Measurements from ENCODE around the gene MC5R. TPM values are rescaled to one million over a fixed set of nuclear protein-coding genes. Genes with fewer than 3 reads are reported as not detected.

The MC5R gene
- total and polyA plus RNA-seq, 2 experiments from 2014 or later: 0.11 TPM; not detected in 1

DNA sequence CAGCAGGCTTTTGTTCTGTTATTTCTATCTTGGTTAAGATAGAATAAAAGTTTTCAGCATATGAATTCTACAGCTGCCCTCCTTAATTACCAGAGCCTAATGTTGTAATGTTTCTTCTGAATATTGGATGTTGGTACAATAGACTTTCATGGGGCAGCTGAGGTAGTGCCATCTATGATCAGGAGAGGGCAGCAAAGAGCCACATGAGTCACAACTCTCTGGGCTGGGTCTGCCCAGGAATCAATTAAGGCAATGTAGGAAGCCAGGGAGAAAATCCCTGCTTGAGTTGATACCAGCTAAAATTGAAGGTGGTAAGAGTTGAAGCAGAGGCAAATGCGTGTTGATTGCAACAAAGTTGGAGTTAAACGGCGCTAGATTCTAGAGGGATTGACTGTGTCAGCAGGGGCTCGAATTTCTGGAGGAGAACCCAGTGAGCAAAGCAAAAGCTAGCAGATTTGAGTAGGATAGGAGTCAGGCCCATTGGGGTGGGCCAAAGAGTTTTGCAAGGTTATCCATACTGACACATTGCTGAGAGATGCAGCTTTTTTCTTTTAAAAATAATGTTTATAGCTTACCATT is 10.6 kb upstream of the MC5R start:
- H3K36me3 ChIP-seq (ENCODE audit: insufficient read depth): no peaks in the 10 kb centered on the region
- H3K79me2 ChIP-seq (replicated peaks; ENCODE audit: insufficient read depth): no peaks in the 10 kb centered on the region
- ATAC-seq (peak; percentile 53), DNase-seq (ENCODE audit: low spot score) (peak; percentile 82)
- H3F3A ChIP-seq (replicated peaks; ENCODE audit: low read depth): peaks cover 8% of the 10 kb centered on the region; the same call in 1 of the 2 replicates
- Mint-ChIP-seq H3K4me1 (peaks cover 42% of the 10 kb centered on the region), H3K27ac (peak overlapping the region; percentile 50; the same call in 1 of the 2 replicates), H3K4me3 (no peak overlapping the region), H3K36me3 (ENCODE audit: low read depth) (no peaks in the 10 kb centered on the region; the same call in 2 of the 3 replicates), H3K27me3 (ENCODE audit: insufficient read depth, low read depth, poor library complexity) (peaks cover 2% of the 10 kb centered on the region), H3K9me3 (no peaks in the 10 kb centered on the region)
- 0 out of 2 replicates have a peak, but pooled peaks cover 7% of the 10 kb centered on the region for H3K9me2 ChIP-seq (ENCODE audit: insufficient read depth)
- no peak overlapping the region for H3K4me2 ChIP-seq
- no peak overlapping the region for H2AFZ ChIP-seq
- H3K4me3 ChIP-seq: no peak overlapping the region
- no peaks in the 10 kb centered on the region for H3K27me3 ChIP-seq (ENCODE audit: insufficient read depth)
- TF ChIP-seq, protein P1, sequence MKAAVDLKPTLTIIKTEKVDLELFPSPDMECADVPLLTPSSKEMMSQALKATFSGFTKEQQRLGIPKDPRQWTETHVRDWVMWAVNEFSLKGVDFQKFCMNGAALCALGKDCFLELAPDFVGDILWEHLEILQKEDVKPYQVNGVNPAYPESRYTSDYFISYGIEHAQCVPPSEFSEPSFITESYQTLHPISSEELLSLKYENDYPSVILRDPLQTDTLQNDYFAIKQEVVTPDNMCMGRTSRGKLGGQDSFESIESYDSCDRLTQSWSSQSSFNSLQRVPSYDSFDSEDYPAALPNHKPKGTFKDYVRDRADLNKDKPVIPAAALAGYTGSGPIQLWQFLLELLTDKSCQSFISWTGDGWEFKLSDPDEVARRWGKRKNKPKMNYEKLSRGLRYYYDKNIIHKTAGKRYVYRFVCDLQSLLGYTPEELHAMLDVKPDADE (IDR thresholded peaks at IDR 0.05): no peak
- no peak for TF ChIP-seq POLR2AphosphoS5 (IDR thresholded peaks at IDR 0.05; ENCODE audit: low read depth)
- peak; percentile 77 to 91 for TF ChIP-seq CTCF (conservative IDR thresholded peaks at IDR 0.05; ENCODE audit: low read depth in 2 of 2)
- H4K20me1 ChIP-seq (replicated peaks; ENCODE audit: insufficient read depth): no peaks in the 10 kb centered on the region
- H3K27ac ChIP-seq (ENCODE audit: low read depth): no peak overlapping the region
- peaks cover 35% of the 10 kb centered on the region for H3K4me1 ChIP-seq (ENCODE audit: insufficient read depth)

DNA sequence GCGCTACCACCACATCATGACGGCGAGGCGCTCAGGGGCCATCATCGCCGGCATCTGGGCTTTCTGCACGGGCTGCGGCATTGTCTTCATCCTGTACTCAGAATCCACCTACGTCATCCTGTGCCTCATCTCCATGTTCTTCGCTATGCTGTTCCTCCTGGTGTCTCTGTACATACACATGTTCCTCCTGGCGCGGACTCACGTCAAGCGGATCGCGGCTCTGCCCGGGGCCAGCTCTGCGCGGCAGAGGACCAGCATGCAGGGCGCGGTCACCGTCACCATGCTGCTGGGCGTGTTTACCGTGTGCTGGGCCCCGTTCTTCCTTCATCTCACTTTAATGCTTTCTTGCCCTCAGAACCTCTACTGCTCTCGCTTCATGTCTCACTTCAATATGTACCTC is 2.3 kb downstream of the MC5R start:
- Mint-ChIP-seq H3K36me3 (ENCODE audit: low read depth) (no peaks in the 10 kb centered on the region; the same call in 2 of the 3 replicates), H3K27me3 (ENCODE audit: insufficient read depth, low read depth, poor library complexity) (peaks cover 9% of the 10 kb centered on the region), H3K4me3 (no peak overlapping the region), H3K27ac (no peak overlapping the region), H3K9me3 (peaks cover 9% of the 10 kb centered on the region; the same call in 2 of the 3 replicates), H3K4me1 (no peaks in the 10 kb centered on the region; the same call in 1 of the 3 replicates)
- DNase-seq (ENCODE audit: low spot score) (no peak), ATAC-seq (no peak)
- Histone ChIP-seq H3K79me2 (replicated peaks; ENCODE audit: insufficient read depth) (no peaks in the 10 kb centered on the region), H2AFZ (no peak overlapping the region), H3K27me3 (ENCODE audit: insufficient read depth) (peaks cover 11% of the 10 kb centered on the region), H4K20me1 (replicated peaks; ENCODE audit: insufficient read depth) (no peaks in the 10 kb centered on the region), H3K4me2 (no peak overlapping the region), H3F3A (replicated peaks; ENCODE audit: low read depth) (no peaks in the 10 kb centered on the region), H3K4me3 (no peak overlapping the region), H3K36me3 (ENCODE audit: insufficient read depth) (no peaks in the 10 kb centered on the region), H3K27ac (ENCODE audit: low read depth) (no peak overlapping the region), H3K4me1 (ENCODE audit: insufficient read depth) (no peaks in the 10 kb centered on the region), H3K9me2 (ENCODE audit: insufficient read depth) (no peaks in the 10 kb centered on the region)
- TF ChIP-seq, protein P2, sequence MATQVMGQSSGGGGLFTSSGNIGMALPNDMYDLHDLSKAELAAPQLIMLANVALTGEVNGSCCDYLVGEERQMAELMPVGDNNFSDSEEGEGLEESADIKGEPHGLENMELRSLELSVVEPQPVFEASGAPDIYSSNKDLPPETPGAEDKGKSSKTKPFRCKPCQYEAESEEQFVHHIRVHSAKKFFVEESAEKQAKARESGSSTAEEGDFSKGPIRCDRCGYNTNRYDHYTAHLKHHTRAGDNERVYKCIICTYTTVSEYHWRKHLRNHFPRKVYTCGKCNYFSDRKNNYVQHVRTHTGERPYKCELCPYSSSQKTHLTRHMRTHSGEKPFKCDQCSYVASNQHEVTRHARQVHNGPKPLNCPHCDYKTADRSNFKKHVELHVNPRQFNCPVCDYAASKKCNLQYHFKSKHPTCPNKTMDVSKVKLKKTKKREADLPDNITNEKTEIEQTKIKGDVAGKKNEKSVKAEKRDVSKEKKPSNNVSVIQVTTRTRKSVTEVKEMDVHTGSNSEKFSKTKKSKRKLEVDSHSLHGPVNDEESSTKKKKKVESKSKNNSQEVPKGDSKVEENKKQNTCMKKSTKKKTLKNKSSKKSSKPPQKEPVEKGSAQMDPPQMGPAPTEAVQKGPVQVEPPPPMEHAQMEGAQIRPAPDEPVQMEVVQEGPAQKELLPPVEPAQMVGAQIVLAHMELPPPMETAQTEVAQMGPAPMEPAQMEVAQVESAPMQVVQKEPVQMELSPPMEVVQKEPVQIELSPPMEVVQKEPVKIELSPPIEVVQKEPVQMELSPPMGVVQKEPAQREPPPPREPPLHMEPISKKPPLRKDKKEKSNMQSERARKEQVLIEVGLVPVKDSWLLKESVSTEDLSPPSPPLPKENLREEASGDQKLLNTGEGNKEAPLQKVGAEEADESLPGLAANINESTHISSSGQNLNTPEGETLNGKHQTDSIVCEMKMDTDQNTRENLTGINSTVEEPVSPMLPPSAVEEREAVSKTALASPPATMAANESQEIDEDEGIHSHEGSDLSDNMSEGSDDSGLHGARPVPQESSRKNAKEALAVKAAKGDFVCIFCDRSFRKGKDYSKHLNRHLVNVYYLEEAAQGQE (IDR thresholded peaks at IDR 0.05; ENCODE audit: unreplicated experiment): no peak
- TF ChIP-seq POLR2AphosphoS5 (IDR thresholded peaks at IDR 0.05; ENCODE audit: low read depth): no peak
- TF ChIP-seq JUNB (IDR thresholded peaks at IDR 0.05; ENCODE audit: unreplicated experiment): no peak
- no peak for TF ChIP-seq CTCF (conservative IDR thresholded peaks at IDR 0.05; ENCODE audit: low read depth in 2 of 2)
- no peak for TF ChIP-seq ZNF331 (CRISPR knock-in tag; IDR thresholded peaks at IDR 0.05; ENCODE audit: low read depth)
- no peak for TF ChIP-seq NANOG (IDR thresholded peaks at IDR 0.05; ENCODE audit: borderline replicate concordance)
- no peak for TF ChIP-seq EZH2phosphoT487 (IDR thresholded peaks at IDR 0.05; ENCODE audit: unreplicated experiment)
- TF ChIP-seq EZH2 (IDR thresholded peaks at IDR 0.05; ENCODE audit: low read depth, unreplicated experiment): no peak
